ENCODE data around the gene PLAGL2.
A peak's percentile ranks its signal among the peaks of the same experiment; 100 is the strongest.

The PLAGL2 gene

GRCh38 chr20:32232326-32232886 lies 24.9 kb upstream of the PLAGL2 start:
- Histone ChIP-seq H3K36me3 (replicated peaks; ENCODE audit: insufficient read depth, low read length) (no peaks in the 10 kb centered on the region), H3K9me2 (replicated peaks; ENCODE audit: insufficient read depth, low read length) (no peaks in the 10 kb centered on the region), H3K27ac (ENCODE audit: low read length) (peak overlapping the region; percentile 48; the same call in 1 of the 2 replicates), H2AFZ (ENCODE audit: low read length) (no peak overlapping the region), H3K27me3 (replicated peaks; ENCODE audit: insufficient read depth, low read length) (no peaks in the 10 kb centered on the region), H4K20me1 (ENCODE audit: insufficient read depth, low read length) (no peaks in the 10 kb centered on the region), H3K9me3 (replicated peaks; ENCODE audit: insufficient read depth, low read length) (no peaks in the 10 kb centered on the region), H3K79me2 (ENCODE audit: low read length) (no peaks in the 10 kb centered on the region), H3F3A (ENCODE audit: insufficient read depth, low read length) (peaks cover 15% of the 10 kb centered on the region), H3K4me2 (ENCODE audit: low read depth, low read length) (peak overlapping the region; percentile 33), H3K4me3 (ENCODE audit: low read length) (no peak overlapping the region), H3K9ac (ENCODE audit: low read length) (no peak overlapping the region), H3K4me1 (ENCODE audit: low read length) (peaks cover 13% of the 10 kb centered on the region)
- no peak for TF ChIP-seq CTCF (IDR thresholded peaks at IDR 0.05; ENCODE audit: low read length)
- no peak for TF ChIP-seq EZH2phosphoT487 (IDR thresholded peaks at IDR 0.05; ENCODE audit: low read length)
- TF ChIP-seq EZH2 (optimal IDR thresholded peaks at IDR 0.05; ENCODE audit: low read depth, low read length): no peak
- DNase-seq: no peak

- H3K27ac ChIP-seq (ENCODE audit: low read length): peak overlapping the region; percentile 48
- H3K4me3 ChIP-seq (ENCODE audit: low read length): no peak overlapping the region
- peaks cover 15% of the 10 kb centered on the region for H3F3A ChIP-seq (ENCODE audit: insufficient read depth, low read length)
- H3K4me1 ChIP-seq (ENCODE audit: low read length): peaks cover 13% of the 10 kb centered on the region
- H3K4me2 ChIP-seq (ENCODE audit: low read depth, low read length): peak overlapping the region; percentile 33
- no peak overlapping the region for H3K9ac ChIP-seq (ENCODE audit: low read length)
- no peaks in the 10 kb centered on the region for H3K27me3 ChIP-seq (replicated peaks; ENCODE audit: insufficient read depth, low read length)
- H3K79me2 ChIP-seq (ENCODE audit: low read length): no peaks in the 10 kb centered on the region
- no peaks in the 10 kb centered on the region for H3K9me2 ChIP-seq (replicated peaks; ENCODE audit: insufficient read depth, low read length)
- peak overlapping the region; percentile 24; the same call in 1 of the 2 replicates for H2AFZ ChIP-seq (ENCODE audit: low read length)
- no peak for TF ChIP-seq EZH2 (optimal IDR thresholded peaks at IDR 0.05; ENCODE audit: low read depth, low read length)
- H4K20me1 ChIP-seq (ENCODE audit: insufficient read depth, low read length): no peaks in the 10 kb centered on the region
- DNase-seq: peak; percentile 82
- no peaks in the 10 kb centered on the region for H3K9me3 ChIP-seq (replicated peaks; ENCODE audit: insufficient read depth, low read length)
- H3K36me3 ChIP-seq (replicated peaks; ENCODE audit: insufficient read depth, low read length): no peaks in the 10 kb centered on the region
These were observed 24.3 kb upstream of the PLAGL2 start for GRCh38 chr20:32231847-32232246.

GRCh38 chr20:32231245-32231644 lies 23.7 kb upstream of the PLAGL2 start:
- TF ChIP-seq CTCF (IDR thresholded peaks at IDR 0.05; ENCODE audit: low read length) (no peak), EZH2phosphoT487 (IDR thresholded peaks at IDR 0.05; ENCODE audit: low read length) (no peak), EZH2 (optimal IDR thresholded peaks at IDR 0.05; ENCODE audit: low read depth, low read length) (no peak)

GRCh38 chr20:32230707-32231106 lies 23.2 kb upstream of the PLAGL2 start:
- no peaks in the 10 kb centered on the region for H3K36me3 ChIP-seq (replicated peaks; ENCODE audit: insufficient read depth, low read length)
- H3K27me3 ChIP-seq (replicated peaks; ENCODE audit: insufficient read depth, low read length): no peaks in the 10 kb centered on the region
- peaks cover 15% of the 10 kb centered on the region for H3F3A ChIP-seq (ENCODE audit: insufficient read depth, low read length)

More at GRCh38 chr20:32231245-32231644, 23.7 kb upstream of the PLAGL2 start:
- no peak overlapping the region for H2AFZ ChIP-seq (ENCODE audit: low read length)
- no peak overlapping the region for H3K4me3 ChIP-seq (ENCODE audit: low read length)
- no peak overlapping the region for H3K4me2 ChIP-seq (ENCODE audit: low read depth, low read length)
- H3K9me3 ChIP-seq (replicated peaks; ENCODE audit: insufficient read depth, low read length): no peaks in the 10 kb centered on the region
- DNase-seq: no peak
- H3K9me2 ChIP-seq (replicated peaks; ENCODE audit: insufficient read depth, low read length): no peaks in the 10 kb centered on the region
- H3F3A ChIP-seq (ENCODE audit: insufficient read depth, low read length): peaks cover 15% of the 10 kb centered on the region
- H3K27me3 ChIP-seq (replicated peaks; ENCODE audit: insufficient read depth, low read length): no peaks in the 10 kb centered on the region
- H4K20me1 ChIP-seq (ENCODE audit: insufficient read depth, low read length): no peaks in the 10 kb centered on the region
- no peaks in the 10 kb centered on the region for H3K79me2 ChIP-seq (ENCODE audit: low read length)
- peaks cover 13% of the 10 kb centered on the region for H3K4me1 ChIP-seq (ENCODE audit: low read length)
- H3K27ac ChIP-seq (ENCODE audit: low read length): peak overlapping the region; percentile 48; the same call in 1 of the 2 replicates
- H3K9ac ChIP-seq (ENCODE audit: low read length): no peak overlapping the region
- no peaks in the 10 kb centered on the region for H3K36me3 ChIP-seq (replicated peaks; ENCODE audit: insufficient read depth, low read length)

More at GRCh38 chr20:32230707-32231106, 23.2 kb upstream of the PLAGL2 start:
- Histone ChIP-seq H3K4me3 (ENCODE audit: low read length) (no peak overlapping the region), H2AFZ (ENCODE audit: low read length) (no peak overlapping the region), H3K79me2 (ENCODE audit: low read length) (no peaks in the 10 kb centered on the region), H3K4me2 (ENCODE audit: low read depth, low read length) (no peak overlapping the region), H3K27ac (ENCODE audit: low read length) (no peak overlapping the region), H3K9ac (ENCODE audit: low read length) (no peak overlapping the region), H3K9me2 (replicated peaks; ENCODE audit: insufficient read depth, low read length) (no peaks in the 10 kb centered on the region), H4K20me1 (ENCODE audit: insufficient read depth, low read length) (no peaks in the 10 kb centered on the region), H3K4me1 (ENCODE audit: low read length) (peaks cover 13% of the 10 kb centered on the region), H3K9me3 (replicated peaks; ENCODE audit: insufficient read depth, low read length) (no peaks in the 10 kb centered on the region)
- TF ChIP-seq CTCF (IDR thresholded peaks at IDR 0.05; ENCODE audit: low read length): no peak
- TF ChIP-seq EZH2 (optimal IDR thresholded peaks at IDR 0.05; ENCODE audit: low read depth, low read length): no peak
- no peak for TF ChIP-seq EZH2phosphoT487 (IDR thresholded peaks at IDR 0.05; ENCODE audit: low read length)
- DNase-seq: no peak
